Heart left ventricle (tissue), 13 donors: ENCODE data around the gene FFAR4.

Experiments
- POLR2A ChIP-seq, 2 donors: fragments of 450-650 bp; IDR thresholded peaks; one replicate each; pipeline ENCODE4 v1.6.1; 2017; ENCODE audit warnings: antibody characterized with exemption in 2 of 2, mild to moderate bottlenecking in 2 of 2, moderate library complexity in 2 of 2
- TF ChIP-seq, protein P1 (sequence below), 12 donors: fragments of 200-600 bp; sonication (generic) in 4 of 12; IDR thresholded peaks; one replicate each; pipeline versions ENCODE4 v1.5.0 to v1.8.0; 2018 to 2022; ENCODE audit warnings: antibody characterized with exemption in 12 of 12, mild to moderate bottlenecking in 5 of 12
- donor health status: ischemic (EF 13 %, LVEDD 7.1; RV severe dilation, severe dysfunction).
- donor health status: DM: no; HTN: yes; CAD: no.
- donor health status: DM: no; HTN: no; CAD: no.
- donor health status: ischemic (EF 25% LVEDD 6.9; RV normal size, moderate dysfunction).
- donor health status: ischemic (EF 25% LVEDD 5.7; RV mildly dilated, moderate dysfunction).
- donor health status: ischemic (EF 35%, LVEDD 5.7; RV mildly dilated, moderate dysfunction).
- donor health status: nonischemic (EF 11% LVEDD 7.7; RV severe dilation, severe dysfunction).
- donor health status: DM: yes; HTN: yes; CAD: no.
- donor health status: PGD.
- donor health status: ischemic (EF 29% LVEDD 5.4; RV normal size, mild dysfunction).
- donor health status: nonischemic (EF 23%, LVEDD 6.1; RV moderate dilation, normal function).

DNA sequence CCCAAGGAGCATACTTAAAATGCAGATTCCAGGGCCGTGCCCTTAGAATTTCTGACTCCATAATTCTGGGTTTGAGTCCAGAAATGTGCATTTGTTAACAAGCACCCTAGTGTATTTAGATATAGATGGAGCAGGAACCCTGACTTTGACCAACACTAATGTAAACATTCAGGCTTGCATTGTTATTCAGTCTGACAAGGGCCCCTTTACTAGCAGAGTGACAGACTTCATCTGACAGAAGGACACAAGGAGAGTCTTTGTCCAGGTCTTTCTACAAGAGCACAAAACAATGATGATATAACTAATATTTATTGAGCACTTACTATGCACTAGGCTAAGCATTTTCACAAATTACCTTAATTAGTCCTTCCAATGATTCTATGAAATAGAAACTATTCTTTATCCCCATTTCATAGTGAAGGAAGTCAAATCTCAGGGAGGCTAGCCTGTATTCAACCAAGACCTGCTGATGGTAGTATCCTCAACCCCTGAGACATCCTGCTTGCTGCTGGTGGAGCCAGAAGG lies 30.7 kb downstream of the FFAR4 start:
- TF ChIP-seq, protein P1, sequence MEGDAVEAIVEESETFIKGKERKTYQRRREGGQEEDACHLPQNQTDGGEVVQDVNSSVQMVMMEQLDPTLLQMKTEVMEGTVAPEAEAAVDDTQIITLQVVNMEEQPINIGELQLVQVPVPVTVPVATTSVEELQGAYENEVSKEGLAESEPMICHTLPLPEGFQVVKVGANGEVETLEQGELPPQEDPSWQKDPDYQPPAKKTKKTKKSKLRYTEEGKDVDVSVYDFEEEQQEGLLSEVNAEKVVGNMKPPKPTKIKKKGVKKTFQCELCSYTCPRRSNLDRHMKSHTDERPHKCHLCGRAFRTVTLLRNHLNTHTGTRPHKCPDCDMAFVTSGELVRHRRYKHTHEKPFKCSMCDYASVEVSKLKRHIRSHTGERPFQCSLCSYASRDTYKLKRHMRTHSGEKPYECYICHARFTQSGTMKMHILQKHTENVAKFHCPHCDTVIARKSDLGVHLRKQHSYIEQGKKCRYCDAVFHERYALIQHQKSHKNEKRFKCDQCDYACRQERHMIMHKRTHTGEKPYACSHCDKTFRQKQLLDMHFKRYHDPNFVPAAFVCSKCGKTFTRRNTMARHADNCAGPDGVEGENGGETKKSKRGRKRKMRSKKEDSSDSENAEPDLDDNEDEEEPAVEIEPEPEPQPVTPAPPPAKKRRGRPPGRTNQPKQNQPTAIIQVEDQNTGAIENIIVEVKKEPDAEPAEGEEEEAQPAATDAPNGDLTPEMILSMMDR (IDR thresholded peaks at IDR 0.05): no peak
- no peak for TF ChIP-seq POLR2A (IDR thresholded peaks at IDR 0.05)
